ENCODE measurements around the gene VIM. TPM values are rescaled to one million over a fixed set of nuclear protein-coding genes. Genes with fewer than 3 reads are reported as not detected.
A peak's percentile ranks its signal among the peaks of the same experiment; 100 is the strongest.
"Not testable (repeated sequence)": the region's sequence is repeated elsewhere in the genome, so short reads cannot be mapped to it uniquely, and the experiment has no call there.

VIM gene
- total RNA-seq, 1 donor from 2014 or later = 6,230 TPM

- no peaks in the 10 kb centered on the region for H3K36me3 ChIP-seq
- no peak for DNase-seq (ENCODE audit: low spot score in 2 of 2)
- no peak overlapping the region for H3K4me3 ChIP-seq
- no peaks in the 10 kb centered on the region for H3K4me1 ChIP-seq
- intact Hi-C loops (cut with DNase I) = no loop called here
- no peak for TF ChIP-seq CTCF (IDR thresholded peaks at IDR 0.05)
- no peaks in the 10 kb centered on the region for H3K9me3 ChIP-seq
- H3K27me3 ChIP-seq = no peaks in the 10 kb centered on the region
- no peak overlapping the region for H3K27ac ChIP-seq
Measured at GRCh38 chr10:17248964-17249363, 20.9 kb downstream of the VIM start.

GRCh38 chr10:17249820-17250219, 21.8 kb downstream of the VIM start:
- no peaks in the 10 kb centered on the region for H3K36me3 ChIP-seq
- peak in 2 of 3 experiments; percentile 30 to 34 for TF ChIP-seq CTCF (IDR thresholded peaks at IDR 0.05)
- intact Hi-C loops (cut with DNase I) = no loop called here
- no peak for DNase-seq (ENCODE audit: low spot score in 2 of 2)
- H3K4me1 ChIP-seq = no peaks in the 10 kb centered on the region
- H3K9me3 ChIP-seq = no peaks in the 10 kb centered on the region
- H3K27me3 ChIP-seq = no peaks in the 10 kb centered on the region
- no peak overlapping the region for H3K4me3 ChIP-seq
- H3K27ac ChIP-seq = no peak overlapping the region

- intact Hi-C loops (cut with DNase I) = no loop called here
- DNase-seq (ENCODE audit: low spot score in 2 of 2) = no peak
- Histone ChIP-seq H3K9me3 (no peaks in the 10 kb centered on the region), H3K4me3 (no peak overlapping the region), H3K27me3 (no peaks in the 10 kb centered on the region), H3K27ac (no peak overlapping the region), H3K36me3 (no peaks in the 10 kb centered on the region), H3K4me1 (no peaks in the 10 kb centered on the region)
- TF ChIP-seq CTCF (IDR thresholded peaks at IDR 0.05) = peak in 1 of 3 experiments; percentile 26
Measured at GRCh38 chr10:17250736-17251135, 22.7 kb downstream of the VIM start.

- not testable (repeated sequence) for H3K27me3 ChIP-seq; H3K36me3 ChIP-seq; H3K4me3 ChIP-seq; H3K27ac ChIP-seq; DNase-seq (ENCODE audit: low spot score in 2 of 2); H3K4me1 ChIP-seq; H3K9me3 ChIP-seq
- intact Hi-C loops (cut with DNase I) = loop anchor here (5.0 kb wide), 1 partner anchor 362 kb away; no protein-coding TSS in a partner anchor
Measured at GRCh38 chr10:17254543-17255050, 26.6 kb downstream of the VIM start.

- no peak for TF ChIP-seq CTCF (IDR thresholded peaks at IDR 0.05)
- H3K27ac ChIP-seq = no peak overlapping the region
- H3K9me3 ChIP-seq = no peaks in the 10 kb centered on the region
- H3K4me3 ChIP-seq = no peak overlapping the region
- H3K36me3 ChIP-seq = no peaks in the 10 kb centered on the region
- no peaks in the 10 kb centered on the region for H3K27me3 ChIP-seq
- DNase-seq (ENCODE audit: low spot score in 2 of 2) = no peak
- intact Hi-C loops (cut with DNase I) = loop anchor here (5.0 kb wide), 1 partner anchor 363 kb away; no protein-coding TSS in a partner anchor
- H3K4me1 ChIP-seq = no peaks in the 10 kb centered on the region
Measured at GRCh38 chr10:17255512-17255911, 27.5 kb downstream of the VIM start.

GRCh38 chr10:17256051-17256450, 28.0 kb downstream of the VIM start:
- DNase-seq (ENCODE audit: low spot score in 2 of 2) = no peak
- Histone ChIP-seq H3K9me3 (no peaks in the 10 kb centered on the region), H3K4me1 (no peaks in the 10 kb centered on the region), H3K36me3 (no peaks in the 10 kb centered on the region), H3K4me3 (no peak overlapping the region), H3K27ac (no peak overlapping the region), H3K27me3 (no peaks in the 10 kb centered on the region)
- intact Hi-C loops (cut with DNase I) = loop anchor here (2.0 to 5.0 kb wide), 2 partner anchors 17 to 364 kb away; no protein-coding TSS in a partner anchor
- TF ChIP-seq CTCF (IDR thresholded peaks at IDR 0.05) = no peak

Measured in ascending aorta (tissue), 2 donors.